GM12892 (cell line): ENCODE data around the gene TSPEAR.
"Not testable (repeated sequence)": the region's sequence is repeated elsewhere in the genome, so short reads cannot be mapped to it uniquely, and the experiment has no call there.

Experiments used
- DNase-seq: peaks from one replicate; pipeline ENCODE4 v3.0.0; 2011; ENCODE audit not compliant: insufficient read length
- FAIRE-seq: peaks from 2 replicates; lab custom pipeline; 2011; peaks lifted over from hg19 to GRCh38; lab: Jason Lieb, UNC
- POLR2A ChIP-seq: IDR thresholded peaks from 2 replicates; pipeline ENCODE4 v1.6.1; 2011; ENCODE audit warnings: low read depth, low read length, control low read depth
- POLR2AphosphoS5 ChIP-seq: IDR thresholded peaks from 2 replicates; pipeline ENCODE4 v1.6.1; 2011; ENCODE audit warnings: low read depth, low read length, control low read depth
- TAF1 ChIP-seq: IDR thresholded peaks from 2 replicates; pipeline ENCODE4 v1.6.1; 2011; ENCODE audit warnings: low read depth, mild to moderate bottlenecking, control low read depth, low read length, borderline replicate concordance

TSPEAR gene

GRCh38 chr21:44704636-44705001 is 6.8 kb downstream of the TSPEAR start:
- no peak for DNase-seq
- TF ChIP-seq TAF1 (no peak), POLR2A (no peak), POLR2AphosphoS5 (no peak)
- no peak for FAIRE-seq

GRCh38 chr21:44703731-44704635 is 7.4 kb downstream of the TSPEAR start:
- DNase-seq (no peak), FAIRE-seq (no peak)
- TF ChIP-seq TAF1 (no peak), POLR2AphosphoS5 (no peak), POLR2A (no peak)

GRCh38 chr21:44702973-44703730 is 8.2 kb downstream of the TSPEAR start:
- DNase-seq, result no peak
- FAIRE-seq, result no peak
- no peak for TF ChIP-seq TAF1
- no peak for TF ChIP-seq POLR2AphosphoS5
- TF ChIP-seq POLR2A, result no peak

GRCh38 chr21:44702111-44702972 is 9.0 kb downstream of the TSPEAR start:
- FAIRE-seq (no peak), DNase-seq (no peak)
- TF ChIP-seq POLR2AphosphoS5 (no peak), TAF1 (no peak), POLR2A (no peak)

- FAIRE-seq, result no peak
- TF ChIP-seq POLR2A (no peak), TAF1 (no peak), POLR2AphosphoS5 (no peak)
- DNase-seq, result no peak
Measured at GRCh38 chr21:44701541-44701940, 9.8 kb downstream of the TSPEAR start.

- DNase-seq (no peak), FAIRE-seq (no peak)
- TF ChIP-seq POLR2A (no peak), TAF1 (no peak), POLR2AphosphoS5 (no peak)
Measured at GRCh38 chr21:44701023-44701400, 10.4 kb downstream of the TSPEAR start.

- no peak for FAIRE-seq
- TF ChIP-seq POLR2A (no peak), POLR2AphosphoS5 (no peak), TAF1 (no peak)
- no peak for DNase-seq
Measured at GRCh38 chr21:44700101-44701022, 11.0 kb downstream of the TSPEAR start.

- no peak for DNase-seq
- FAIRE-seq, result no peak
- TF ChIP-seq POLR2A (no peak), TAF1 (no peak), POLR2AphosphoS5 (no peak)
Measured at GRCh38 chr21:44699502-44700001, 11.8 kb downstream of the TSPEAR start.

GRCh38 chr21:44697811-44698734 is 13.3 kb downstream of the TSPEAR start:
- FAIRE-seq (no peak), DNase-seq (no peak)
- no peak for TF ChIP-seq POLR2AphosphoS5
- no peak for TF ChIP-seq POLR2A
- TF ChIP-seq TAF1, result no peak

GRCh38 chr21:44697172-44697810 is 14.1 kb downstream of the TSPEAR start, which contains the start of gene KRTAP10-12:
Gene KRTAP10-12 (plus strand): TSS chr21:44697172. CDS start chr21:44697202, 30 bp downstream.
- FAIRE-seq, DNase-seq: not testable (repeated sequence)
